Activated T-helper 1 cell treated with anti-CD3 and anti-CD28 coated beads, Interleukin-2, amount 50 U/mL, for 16 hours (primary cell): ENCODE data around the gene RTTN.

Source experiments
- DNase-seq, 2 donors: peaks; one replicate each; pipeline ENCODE4 v3.0.0-alpha.2; 2020; ENCODE audit warnings: low read depth in 1 of 2, low spot score in 1 of 2

RTTN gene

DNA sequence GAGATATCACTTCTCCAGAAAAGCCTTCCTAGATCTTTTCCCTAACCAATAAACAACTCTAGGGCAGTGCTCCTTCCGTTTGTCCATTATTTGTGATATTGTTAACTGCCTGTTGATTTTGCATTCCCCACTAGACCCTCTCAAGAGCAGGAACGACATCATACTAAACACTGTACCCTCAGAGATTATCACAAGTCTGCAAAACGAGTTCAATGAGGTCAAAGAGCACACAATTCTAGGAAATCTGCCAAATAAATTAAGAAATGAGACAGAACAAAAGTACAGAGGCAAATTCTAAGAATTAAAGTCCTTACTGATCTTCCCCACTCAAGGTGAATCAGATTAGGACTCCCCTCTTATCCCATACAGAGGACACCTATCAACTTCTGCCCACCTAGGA, 7.6 kb downstream of the RTTN start:
- DNase-seq, result no peak

DNA sequence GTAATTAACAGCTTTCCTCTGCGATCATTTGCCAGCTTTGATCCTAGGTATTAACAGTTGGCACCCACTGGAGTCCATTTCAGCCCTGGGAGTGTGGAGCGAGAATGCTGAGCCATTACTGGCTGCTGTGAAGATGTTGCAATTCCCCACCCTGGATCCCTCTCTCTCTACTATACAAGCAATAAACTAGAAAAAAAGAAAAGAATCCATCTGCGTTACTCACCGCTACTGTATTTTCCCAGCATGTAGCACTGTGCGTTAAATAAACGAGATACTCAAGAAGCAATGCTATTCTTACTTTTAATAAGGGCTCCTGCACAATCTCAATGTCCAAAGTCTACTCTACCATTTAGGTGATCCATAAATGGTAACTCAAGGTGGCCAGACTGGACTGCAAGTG, 8.5 kb downstream of the RTTN start:
- DNase-seq, result no peak

DNA sequence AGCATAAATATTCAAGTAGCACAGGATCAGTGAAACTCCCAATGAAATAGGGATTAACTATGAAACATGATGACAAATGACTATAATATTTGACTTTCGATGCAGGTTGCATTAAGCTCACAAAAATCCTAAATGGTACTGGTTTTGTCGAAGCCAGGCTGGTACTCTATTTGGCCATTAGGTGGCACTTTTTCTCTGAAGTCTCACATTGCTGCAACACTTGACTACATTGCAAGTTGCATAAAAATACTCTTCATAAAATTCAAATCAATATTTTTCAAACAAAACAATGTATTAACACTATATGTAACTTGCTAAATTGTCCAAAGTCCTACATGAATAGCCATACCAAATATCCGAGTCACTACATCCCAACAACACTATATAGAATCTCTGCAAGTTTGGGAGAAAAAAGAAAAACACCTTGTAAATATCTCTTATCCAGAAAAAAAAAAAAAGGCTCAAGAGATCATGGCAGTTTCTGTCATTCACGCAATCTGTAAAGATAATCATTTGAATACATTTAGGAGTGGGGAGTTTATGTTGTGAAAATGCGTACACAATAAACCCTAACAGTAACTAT, 9.5 kb downstream of the RTTN start:
- DNase-seq, result no peak

- DNase-seq, result no peak
Measured at GRCh38 chr18:70195014-70195614, 10.4 kb downstream of the RTTN start.

- no peak for DNase-seq
Measured at GRCh38 chr18:70194227-70194890, 11.1 kb downstream of the RTTN start.

DNA sequence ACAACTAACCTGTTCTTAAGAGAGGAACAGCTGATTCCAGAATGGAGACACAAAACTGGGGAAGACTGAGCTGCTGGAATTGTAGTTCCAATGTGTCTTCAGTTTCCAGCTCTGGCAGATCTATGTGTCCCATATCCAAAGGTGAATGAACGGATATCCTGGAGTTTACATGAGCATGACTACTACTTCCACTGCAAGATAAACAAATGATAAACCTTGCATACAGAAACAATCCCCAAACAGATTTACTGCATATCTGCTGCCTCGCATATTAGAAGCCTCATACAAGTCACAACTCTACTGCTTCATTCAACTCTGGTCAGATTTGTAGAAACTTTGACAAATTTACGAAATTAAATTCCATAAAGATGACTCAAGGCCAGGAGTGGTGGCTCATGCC, 15.0 kb downstream of the RTTN start:
- no peak for DNase-seq

DNA sequence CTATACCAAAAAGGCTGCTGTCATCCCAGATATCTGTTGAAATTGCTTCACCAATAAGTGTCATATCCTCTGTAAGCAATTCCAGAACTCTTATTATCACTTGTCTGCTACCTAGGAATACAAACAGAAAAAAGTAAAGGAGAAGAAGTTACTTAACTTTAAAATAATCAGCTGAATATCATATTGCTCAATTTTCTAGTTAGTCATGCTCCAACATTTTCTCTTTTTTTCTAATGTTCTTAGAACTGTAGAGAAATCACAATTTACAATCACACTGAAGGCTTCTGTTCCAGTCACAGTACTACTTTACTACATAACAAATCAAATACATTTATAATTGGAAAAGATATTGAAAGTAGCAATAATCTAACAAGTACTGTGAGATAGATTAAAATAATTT, 17.4 kb downstream of the RTTN start:
- DNase-seq, result no peak

GRCh38 chr18:70183441-70183840, 22.0 kb downstream of the RTTN start:
- no peak for DNase-seq

DNA sequence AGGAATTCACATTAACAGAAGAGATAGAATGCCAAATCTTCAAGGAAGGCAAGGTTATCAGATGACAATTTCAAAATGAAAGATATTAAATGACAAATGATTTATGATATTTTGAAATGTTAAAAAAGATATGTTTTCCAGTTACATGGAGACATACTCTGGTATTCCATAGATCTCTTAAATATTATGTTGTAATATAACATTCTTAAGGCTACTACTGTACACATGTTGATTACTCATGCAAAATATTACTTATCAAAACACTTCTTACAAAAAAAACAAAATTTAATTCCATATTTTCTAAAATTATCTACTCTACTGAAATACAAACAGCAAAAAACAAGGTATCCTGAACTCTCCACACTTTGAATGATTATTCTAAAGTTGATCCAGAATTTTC, 22.9 kb downstream of the RTTN start:
- DNase-seq, result no peak

GRCh38 chr18:70181725-70182124, 23.8 kb downstream of the RTTN start:
- no peak for DNase-seq

GRCh38 chr18:70181015-70181414, 24.5 kb downstream of the RTTN start:
- no peak for DNase-seq

DNA sequence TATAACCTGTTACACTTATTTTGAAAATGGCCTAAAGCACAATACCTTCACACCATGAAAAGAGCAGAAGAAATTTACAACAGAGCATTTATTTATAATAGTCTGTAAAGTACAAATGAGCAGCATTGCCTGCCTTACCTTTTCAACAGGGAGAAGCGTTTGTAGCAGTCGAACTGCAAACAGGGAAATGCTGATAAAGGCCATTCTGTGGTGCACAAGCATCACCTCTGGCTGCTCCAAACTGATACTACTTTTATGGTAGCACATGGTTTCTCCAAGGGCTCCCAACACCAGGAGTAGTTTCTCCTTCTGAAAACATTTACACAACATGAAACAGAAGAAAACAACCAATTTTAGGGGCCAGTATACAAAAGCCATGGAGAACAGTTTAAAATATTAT, 28.9 kb downstream of the RTTN start:
- no peak for DNase-seq

GRCh38 chr18:70175216-70175615, 30.3 kb downstream of the RTTN start:
- DNase-seq, result no peak

GRCh38 chr18:70172225-70172624, 33.3 kb downstream of the RTTN start:
- DNase-seq, result no peak

- no peak for DNase-seq
Measured at GRCh38 chr18:70169747-70170146, 35.7 kb downstream of the RTTN start.

DNA sequence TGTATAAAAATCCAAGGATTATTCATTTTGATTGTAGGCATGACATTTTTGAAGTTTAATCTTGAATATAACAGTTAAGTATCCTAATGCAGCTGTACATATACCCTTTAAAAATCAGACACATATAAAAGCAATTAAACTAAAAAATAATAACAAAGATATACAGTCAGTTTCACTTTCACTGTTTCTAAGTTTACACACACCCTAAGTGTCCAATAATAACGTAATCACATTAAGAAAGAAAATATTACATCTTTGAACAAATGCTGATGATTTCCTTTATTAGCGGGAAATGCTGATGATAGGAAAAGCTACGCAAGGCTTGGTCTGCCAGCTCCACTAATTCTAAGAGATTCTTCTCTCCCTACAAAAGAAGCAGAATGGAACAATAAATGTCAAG, 38.8 kb downstream of the RTTN start:
- no peak for DNase-seq

DNA sequence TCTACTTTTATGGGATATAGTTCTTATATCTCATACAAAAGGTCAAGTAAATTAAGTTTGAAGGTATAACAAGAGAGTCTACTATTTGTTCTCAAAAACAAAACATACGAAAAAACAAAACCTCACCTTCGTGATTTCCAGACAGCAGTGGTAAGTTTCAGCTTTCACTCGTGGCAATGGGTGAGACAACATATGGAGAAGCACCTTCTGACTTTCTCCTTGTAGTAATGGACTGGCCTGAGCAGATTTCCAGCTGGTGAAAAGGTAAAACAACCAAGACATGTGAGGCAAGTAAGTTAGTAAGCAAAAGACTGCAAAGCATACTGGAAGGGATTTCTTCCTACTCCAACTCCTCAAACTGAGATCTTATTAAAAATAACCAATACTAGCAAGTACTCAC, 39.6 kb downstream of the RTTN start:
- DNase-seq, result no peak

DNA sequence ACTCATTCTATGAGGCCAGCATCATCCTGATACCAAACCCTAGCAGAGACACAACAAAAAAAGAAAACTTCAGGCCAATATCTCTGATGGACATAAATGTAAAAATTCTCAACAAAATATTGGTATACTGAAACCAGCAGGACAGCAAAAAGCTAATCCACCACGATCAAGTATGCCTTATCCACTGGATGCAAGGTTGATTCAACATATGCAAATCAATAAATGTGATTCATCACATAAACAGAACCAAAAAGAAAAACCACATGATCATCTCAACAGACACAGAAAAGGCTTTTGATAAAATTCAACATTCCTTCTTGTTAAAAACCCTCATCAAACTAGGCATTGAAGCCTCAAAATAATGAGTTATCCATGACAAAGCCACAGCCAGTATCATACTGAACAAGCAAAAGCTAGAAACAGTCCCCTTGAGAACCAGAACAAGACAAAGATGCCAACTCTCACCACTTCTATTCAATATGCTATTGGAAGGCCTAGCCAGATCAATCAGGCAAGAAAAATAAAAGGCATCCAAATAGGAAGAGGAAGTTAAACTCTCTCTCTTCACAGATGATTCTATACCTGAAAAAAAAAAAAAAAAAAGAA, 45.3 kb downstream of the RTTN start:
- no peak for DNase-seq

DNA sequence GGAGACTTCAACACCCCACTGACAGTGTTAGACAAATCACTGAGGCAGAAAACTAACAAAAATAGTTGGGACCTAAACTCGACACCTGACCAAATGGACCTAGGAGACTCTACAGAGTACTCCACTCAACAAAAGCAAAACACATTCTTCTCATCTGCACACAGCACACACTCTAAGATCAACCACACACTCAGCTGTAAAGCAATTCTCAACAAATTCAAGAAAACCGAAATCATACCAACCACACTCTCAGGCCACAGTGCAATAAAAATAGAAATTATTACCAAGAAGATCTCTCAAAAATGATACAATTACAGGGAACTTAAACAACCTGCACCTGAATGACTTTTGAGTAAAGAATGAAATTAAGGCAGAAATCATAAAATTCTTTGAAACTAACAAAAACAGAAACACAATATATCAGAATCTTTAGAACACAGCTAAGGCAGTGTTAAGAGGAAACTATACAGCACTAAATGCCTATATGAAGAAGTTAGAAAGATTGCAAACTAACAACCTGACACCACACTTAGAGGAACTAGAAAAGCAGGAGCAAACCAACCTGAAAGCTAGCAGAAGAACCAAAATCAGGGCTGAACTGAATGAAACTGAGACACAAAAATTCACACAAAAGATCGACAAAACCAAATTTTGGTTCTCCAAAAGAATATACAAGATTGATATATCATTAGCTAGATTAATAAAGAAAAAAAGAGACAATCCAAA, 46.3 kb downstream of the RTTN start:
- DNase-seq, result no peak

DNA sequence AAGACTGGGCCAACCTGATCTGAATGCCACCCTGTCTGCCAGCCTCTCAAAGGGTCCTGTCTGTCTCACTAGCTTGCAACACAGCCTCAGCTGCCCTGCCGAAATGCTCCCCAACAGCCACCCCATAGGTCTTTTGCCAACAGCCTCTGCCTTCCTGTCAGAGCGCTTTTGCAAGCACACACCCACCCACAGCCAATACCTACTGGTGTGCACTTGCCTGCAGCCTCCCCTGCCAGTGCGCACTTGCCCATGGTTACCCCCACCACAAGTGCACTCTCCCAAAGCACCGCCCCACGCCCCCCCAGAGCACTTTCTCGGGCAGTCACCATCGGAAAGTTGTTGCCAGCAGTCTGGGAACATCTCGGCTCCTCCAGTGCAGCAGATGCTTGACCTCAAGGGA, 48.6 kb downstream of the RTTN start:
- DNase-seq, result no peak

- DNase-seq, result no peak
Measured at GRCh38 chr18:70154591-70155194, 50.8 kb downstream of the RTTN start.
